Measurements from ENCODE around the gene PNMT.

PNMT gene

DNA sequence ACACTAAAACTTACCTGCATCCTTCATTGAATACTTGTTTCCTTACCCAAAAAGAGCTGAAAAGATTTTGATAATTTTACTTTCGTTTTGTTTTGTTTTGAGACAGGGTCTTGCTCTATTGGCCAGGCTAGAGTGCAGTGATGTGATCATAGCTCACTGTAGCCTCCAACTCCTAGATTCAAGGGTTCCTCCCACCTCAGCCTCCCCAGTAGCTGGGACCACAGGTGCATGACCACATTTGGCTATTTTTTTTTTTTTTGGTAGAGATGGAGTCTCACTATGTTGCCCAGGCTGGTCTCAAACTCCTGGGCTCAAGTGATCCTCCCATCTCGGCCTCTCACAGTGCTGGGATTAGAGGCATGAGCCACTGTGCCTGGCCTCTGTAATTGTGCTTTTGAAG is 13.1 kb upstream of the PNMT start:
- no peak for DNase-seq

DNA sequence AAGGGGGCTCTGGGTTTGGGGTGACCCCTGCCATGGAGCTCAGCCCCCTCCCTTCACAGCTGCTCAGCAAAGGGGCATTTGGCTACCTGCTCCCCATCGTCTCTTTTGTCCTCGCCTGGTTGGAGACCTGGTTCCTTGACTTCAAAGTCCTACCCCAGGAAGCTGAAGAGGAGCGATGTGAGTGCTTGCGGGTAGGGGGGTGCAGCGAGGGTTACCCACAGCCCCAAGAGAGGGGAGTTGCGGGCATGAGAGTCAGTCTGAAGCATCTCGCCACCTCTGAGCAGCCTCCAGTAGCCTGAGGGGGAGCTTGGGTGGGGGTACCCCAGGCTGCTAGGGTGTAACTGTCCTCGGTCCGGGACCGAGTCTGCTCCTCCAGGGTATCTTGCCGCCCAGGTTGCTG is 9.9 kb upstream of the PNMT start:
- no peak for DNase-seq

DNA sequence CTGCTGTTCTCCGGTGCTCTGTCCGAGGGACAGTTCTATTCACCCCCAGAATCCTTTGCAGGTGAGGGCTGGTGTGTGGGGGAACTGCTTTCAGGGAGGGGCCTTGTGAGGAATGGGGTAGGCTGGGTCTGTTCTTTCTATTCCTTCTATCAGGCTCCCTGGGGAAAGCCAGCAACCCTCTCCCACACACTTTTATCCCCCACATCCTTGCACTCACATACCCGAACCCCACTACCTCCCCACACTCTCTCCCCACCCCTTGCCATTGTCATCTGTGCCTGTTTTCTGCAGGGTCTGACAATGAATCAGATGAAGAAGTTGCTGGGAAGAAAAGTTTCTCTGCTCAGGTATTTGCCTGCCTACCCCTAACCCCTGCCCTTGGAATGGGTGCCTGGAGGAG is 9.5 kb upstream of the PNMT start:
- DNase-seq, result no peak

DNA sequence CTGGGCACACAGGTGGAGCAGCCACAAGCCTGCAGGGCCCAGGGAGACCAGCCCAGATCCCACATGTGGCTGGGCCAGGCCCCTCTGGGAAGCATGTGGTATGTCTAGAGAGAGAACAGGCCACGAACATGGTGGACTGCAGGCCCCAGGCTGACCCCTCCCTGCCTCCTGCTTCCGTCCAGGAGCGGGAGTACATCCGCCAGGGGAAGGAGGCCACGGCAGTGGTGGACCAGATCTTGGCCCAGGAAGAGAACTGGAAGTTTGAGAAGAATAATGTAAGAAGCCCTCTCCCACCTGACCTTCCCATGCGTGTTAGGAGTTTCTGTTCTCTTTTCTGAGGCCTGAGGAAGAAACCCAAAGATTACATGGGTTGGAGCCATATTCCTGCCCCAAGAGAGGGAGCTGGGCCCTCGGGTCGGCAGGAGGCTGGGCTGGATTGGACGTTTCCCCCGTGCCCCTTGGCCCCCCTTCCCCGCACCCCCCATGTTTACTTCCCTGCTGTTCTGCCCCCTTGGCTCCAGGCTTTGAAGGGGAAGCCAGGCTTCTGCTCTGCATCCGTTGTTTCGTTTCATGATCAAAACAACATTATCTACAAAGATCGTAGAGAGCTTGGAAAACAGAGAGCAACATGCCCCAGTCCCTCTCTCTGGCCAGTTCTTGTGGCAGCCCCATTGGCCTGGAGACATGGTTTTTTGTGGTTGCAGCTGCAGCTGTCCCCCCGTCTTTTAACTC is 8.8 kb upstream of the PNMT start:
- no peak for DNase-seq

DNA sequence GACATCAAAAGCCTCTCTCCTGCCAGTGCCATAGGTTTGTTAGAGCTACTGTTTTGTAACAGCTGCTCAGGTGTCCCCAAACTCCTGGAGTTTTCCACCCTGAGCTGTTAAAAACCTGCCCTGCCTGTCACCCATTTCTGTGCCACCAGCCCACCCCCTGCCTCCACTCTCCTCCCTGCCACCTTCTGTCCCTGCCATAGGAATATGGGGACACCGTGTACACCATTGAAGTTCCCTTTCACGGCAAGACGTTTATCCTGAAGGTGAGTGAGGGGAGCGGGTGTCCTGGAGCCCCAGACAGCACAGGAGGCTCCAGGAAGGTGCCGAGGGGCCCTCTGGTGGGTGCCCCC is 8.3 kb upstream of the PNMT start:
- DNase-seq, result no peak

DNA sequence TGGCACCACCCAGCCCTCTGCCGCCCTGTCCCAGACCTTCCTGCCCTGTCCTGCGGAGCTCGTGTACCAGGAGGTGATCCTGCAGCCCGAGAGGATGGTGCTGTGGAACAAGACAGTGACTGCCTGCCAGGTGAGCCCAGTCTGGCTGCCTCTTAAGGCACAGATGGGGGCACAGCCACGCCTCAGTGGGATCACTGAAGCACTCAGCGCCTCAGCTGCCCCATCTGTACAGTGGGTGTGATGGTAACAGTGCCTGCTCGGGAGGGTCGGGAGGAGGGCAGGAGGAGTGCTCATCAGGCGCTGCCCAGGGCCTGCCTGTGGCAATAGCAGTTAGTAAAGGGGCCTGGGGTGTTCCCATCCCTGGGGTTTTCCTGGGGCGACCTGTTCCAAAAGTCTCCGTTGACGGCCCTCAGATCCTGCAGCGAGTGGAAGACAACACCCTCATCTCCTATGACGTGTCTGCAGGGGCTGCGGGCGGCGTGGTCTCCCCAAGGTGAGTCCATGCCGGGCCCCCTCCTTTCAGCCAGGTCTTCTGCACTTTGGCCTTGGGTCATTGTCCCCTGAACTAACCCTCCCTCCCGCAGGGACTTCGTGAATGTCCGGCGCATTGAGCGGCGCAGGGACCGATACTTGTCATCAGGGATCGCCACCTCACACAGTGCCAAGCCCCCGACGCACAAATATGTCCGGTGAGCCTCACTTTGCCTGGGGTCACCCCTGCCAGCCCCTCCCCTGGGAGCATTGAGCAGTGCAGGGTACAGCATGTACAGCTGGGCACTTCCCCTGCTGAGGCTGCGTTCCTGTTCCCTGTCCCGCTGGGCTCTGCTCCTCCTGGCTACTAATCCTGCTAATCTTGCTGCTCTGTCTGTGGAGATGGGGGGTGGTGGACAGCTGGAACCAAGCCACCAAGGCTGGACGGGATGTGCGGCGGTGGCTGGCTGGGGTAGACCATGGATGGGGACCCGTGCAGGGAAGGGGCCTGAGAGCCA is 7.6 kb upstream of the PNMT start:
- DNase-seq, result no peak

DNA sequence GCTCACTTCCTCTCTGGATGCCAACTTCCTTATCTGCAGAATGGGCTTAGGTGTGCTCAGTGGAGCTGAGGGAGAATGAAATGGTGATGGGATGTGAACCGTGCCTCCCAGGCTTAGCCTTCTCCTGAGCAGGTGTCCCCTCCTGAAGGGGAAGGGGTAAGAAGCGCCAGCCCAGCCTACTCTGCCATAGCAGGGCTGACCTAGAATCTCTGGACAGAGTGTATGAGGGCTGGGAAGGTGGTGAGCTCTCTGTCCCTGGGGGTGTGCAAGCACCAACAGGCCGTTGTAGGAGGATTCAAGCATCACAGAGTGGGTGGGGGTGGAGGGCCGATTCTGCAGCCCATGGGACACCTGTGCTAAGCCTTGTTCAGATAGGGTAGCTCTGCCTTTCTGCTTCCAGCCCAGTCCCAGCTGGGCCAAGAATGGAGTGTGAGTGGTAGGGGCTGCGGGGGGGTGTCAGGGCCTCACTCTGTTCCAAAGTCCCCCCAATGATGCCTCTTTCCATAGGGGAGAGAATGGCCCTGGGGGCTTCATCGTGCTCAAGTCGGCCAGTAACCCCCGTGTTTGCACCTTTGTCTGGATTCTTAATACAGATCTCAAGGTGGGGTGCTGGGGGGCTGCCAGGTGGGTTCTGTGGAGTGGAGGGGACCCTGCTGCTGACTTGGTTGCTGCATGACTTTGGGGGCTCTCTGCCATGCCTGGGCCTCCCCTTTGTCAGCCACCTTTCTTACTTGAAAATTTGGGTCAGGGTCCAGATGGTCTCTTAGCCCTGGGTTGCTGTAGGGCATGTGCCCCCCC is 6.3 kb upstream of the PNMT start:
- no peak for DNase-seq

DNA sequence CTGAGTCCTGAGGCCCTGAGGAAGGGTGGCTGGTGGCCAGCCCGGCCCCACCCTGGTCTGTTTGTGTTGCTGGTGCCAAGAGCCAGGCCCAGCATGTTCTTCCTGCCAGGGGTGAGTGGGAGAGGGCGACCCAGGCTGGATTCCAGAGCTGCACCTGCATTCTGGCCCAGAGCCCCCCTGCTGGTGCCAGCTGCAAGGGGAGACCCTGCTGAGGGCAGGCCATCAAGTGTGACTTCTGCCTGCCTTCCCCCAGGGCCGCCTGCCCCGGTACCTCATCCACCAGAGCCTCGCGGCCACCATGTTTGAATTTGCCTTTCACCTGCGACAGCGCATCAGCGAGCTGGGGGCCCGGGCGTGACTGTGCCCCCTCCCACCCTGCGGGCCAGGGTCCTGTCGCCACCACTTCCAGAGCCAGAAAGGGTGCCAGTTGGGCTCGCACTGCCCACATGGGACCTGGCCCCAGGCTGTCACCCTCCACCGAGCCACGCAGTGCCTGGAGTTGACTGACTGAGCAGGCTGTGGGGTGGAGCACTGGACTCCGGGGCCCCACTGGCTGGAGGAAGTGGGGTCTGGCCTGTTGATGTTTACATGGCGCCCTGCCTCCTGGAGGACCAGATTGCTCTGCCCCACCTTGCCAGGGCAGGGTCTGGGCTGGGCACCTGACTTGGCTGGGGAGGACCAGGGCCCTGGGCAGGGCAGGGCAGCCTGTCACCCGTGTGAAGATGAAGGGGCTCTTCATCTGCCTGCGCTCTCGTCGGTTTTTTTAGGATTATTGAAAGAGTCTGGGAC is 5.5 kb upstream of the PNMT start:
- DNase-seq, result no peak

DNA sequence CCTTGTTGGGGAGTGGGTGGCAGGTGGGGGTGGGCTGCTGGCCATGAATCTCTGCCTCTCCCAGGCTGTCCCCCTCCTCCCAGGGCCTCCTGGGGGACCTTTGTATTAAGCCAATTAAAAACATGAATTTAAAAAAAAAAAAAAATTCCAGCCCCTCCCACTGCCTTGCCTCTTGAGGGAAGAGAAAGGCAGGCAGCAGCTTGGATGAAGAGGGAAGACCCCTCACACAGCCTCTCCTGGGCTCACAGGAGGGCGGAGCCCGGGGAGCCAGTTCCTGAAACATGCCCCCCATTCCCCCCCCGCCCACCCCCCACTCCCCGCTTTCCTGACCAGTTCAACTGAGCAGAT is 4.9 kb upstream of the PNMT start:
- DNase-seq, result no peak

DNA sequence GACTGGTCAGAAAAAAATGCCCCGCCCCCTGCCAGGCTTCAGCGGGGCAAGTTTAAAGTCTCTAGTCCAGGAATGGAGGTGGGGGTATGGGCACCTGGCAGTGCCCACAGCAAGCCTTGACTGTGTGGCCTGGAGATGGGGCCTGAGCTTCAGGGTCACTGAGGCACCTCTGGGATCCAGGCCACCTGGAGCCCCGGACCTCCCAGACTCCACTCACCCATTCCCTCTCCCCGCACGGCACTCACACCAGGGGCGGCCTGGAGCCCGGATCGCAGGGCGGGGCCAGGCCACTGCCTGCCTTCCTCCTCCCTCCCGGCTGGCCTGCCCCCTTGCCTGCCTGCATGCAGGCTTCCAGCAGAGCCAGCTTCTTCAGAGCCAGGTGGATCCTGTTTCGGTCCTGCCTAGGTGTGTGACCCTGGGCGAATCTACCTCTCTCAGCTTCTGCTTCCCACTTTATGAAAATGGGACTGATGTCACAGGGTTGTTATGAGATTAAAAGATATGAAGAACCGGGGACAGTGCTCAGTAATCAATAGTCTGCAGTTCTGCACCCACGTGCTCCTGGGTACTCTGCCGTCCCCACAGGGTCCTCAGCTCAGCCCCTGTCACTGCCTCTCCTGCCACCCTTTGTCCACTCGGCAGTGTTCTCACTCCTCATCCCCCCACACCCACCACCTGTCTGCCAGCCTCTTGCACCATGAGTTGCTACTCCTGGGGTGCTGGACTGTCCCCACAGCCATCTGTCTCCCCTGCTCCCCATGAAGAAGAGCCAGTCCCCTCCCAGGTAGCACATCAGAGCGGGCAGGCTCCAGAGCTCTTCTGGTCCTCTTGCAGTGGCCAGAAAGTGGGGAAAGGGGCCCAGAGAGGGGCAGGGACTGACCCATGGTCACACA is 4.3 kb upstream of the PNMT start:
- no peak for DNase-seq

DNA sequence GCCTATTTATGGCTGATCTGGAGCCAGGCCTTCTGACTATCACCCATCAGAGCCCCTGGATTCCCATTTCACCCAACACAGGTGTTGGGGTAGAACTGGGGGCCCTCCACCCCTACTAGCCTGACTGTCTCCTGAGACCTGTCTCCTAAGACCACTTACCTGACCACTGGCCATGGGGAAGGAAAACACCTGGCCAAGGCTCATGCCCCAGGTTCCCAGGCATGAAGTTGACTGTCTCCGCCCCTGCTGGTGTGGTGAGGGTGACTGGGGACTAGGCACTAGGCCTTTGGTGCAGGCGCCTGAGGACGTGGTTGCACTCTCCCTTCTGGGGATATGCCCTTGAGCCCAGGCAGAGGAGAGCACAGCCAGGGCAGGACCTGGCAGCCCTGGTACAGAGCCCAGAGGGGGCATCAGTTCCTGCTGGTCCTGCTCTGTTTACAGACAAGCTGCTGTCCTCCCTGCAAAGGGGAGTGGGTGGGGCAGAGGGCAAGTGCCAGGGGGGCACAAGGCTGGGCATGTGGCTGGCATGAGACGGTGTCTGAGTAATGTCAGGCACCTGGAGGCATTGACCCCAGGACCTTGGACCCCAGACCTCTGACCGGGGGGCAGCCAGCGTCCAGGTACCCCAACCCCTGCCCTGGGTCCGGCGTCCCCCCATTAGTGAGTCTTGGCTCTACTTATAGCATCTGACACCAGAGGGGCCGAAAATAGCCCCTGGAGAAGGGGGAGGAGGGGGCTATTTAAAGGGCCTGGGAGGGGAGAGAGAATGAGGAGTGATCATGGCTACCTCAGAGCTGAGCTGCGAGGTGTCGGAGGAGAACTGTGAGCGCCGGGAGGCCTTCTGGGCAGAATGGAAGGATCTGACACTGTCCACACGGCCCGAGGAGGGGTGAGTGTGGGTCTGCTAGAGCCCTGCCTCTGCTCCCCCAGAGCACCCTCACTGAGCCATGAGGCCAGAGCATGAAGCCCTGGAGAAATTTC is 3.4 kb upstream of the PNMT start, which contains the start of gene TCAP:
Gene TCAP, plus strand, starts transcription at position 769 of the 981 bp plus-strand sequence. Its CDS starts 11 bp downstream, at position 780.
- no peak for DNase-seq

DNA sequence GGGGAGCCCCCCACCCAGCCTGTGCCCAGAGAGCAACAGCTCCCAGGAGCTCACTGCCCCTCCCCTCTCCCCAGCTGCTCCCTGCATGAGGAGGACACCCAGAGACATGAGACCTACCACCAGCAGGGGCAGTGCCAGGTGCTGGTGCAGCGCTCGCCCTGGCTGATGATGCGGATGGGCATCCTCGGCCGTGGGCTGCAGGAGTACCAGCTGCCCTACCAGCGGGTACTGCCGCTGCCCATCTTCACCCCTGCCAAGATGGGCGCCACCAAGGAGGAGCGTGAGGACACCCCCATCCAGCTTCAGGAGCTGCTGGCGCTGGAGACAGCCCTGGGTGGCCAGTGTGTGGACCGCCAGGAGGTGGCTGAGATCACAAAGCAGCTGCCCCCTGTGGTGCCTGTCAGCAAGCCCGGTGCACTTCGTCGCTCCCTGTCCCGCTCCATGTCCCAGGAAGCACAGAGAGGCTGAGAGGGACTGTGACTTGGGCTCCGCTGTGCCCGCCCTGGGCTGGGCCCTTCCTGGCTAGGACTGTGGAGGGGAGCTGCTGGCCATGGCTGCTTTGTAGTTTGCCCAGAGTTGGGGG is 2.5 kb upstream of the PNMT start:
- DNase-seq, result no peak

DNA sequence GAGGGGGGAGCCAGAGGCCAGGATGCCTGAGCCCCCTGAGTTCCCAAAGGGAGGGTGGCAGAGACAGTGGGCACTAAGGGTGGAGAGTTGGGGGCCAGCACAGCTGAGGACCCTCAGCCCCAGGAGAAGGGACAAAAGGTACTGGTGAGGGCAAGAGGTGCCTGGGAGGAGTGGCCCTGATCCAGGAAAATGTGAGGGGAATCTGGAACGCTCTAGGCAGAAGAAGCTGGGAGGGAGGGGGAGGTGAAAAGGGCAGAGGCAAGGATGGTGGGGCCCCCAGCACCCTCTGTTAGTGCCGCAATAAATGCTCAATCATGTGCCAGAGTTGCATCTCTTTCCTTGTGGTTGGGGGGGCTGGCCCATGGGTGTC is 2.0 kb upstream of the PNMT start:
- DNase-seq, result no peak

DNA sequence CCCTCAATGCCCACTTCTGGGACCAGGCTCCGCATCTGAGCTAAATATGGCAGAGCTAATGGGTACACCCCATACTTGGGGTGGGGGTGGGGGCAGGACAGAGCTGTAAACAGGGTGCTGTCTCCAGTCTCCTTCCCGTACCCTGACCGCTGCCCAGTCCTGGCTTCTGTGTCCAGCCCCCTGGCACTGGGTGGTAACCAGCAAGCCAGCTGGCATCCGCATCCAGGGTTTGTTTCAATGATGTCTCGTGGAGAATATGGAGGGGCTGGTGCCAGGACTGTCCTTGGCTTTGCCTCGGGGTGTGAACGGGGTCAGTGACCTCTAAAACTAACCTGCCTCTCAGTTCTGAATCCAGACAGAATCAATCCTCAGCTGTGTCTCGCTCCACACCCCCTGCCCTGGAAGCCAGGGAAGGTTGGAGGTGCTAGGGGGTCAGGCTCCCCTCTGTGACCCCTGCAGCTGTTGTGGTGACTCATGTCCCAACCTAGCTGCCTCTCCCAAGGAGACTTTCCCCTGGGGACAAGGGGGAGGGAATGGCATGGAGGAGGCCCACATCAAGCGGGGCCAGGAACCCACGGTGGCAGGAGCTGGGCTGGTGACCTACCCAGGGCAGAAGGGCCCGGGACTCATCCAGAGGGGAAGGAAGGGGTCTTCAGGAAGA is 1.5 kb upstream of the PNMT start:
- no peak for DNase-seq

DNA sequence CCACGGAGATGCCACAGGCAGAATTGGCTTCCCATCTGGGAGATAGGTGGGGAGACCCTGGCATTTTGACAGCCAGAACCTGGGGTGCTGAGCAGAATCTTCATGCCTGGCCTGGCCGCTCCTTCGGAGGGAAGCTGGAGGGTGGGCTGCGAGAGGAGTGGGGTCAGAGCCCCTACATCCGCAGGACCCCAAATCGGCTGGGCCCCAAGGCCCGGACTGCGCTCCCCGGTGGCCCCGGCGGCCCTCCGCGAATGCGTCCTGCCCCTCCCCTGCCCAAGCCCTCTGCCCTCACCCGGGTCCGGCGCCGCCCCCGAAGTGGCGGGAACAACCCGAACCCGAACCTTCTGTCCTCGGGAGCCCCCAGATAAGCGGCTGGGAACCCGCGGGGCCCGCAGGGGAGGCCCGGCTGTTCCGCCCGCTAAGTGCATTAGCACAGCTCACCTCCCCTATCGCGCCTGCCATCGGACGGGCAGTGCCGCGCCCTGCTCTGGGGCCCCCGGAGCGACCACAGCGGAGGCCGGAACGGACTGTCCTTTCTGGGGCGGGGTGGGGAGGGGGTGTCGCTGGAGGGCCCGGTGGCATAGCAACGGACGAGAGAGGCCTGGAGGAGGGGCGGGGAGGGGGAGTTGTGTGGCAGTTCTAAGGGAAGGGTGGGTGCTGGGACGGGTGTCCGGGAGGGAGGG is 850 bp upstream of the PNMT start:
- DNase-seq, result no peak

DNA sequence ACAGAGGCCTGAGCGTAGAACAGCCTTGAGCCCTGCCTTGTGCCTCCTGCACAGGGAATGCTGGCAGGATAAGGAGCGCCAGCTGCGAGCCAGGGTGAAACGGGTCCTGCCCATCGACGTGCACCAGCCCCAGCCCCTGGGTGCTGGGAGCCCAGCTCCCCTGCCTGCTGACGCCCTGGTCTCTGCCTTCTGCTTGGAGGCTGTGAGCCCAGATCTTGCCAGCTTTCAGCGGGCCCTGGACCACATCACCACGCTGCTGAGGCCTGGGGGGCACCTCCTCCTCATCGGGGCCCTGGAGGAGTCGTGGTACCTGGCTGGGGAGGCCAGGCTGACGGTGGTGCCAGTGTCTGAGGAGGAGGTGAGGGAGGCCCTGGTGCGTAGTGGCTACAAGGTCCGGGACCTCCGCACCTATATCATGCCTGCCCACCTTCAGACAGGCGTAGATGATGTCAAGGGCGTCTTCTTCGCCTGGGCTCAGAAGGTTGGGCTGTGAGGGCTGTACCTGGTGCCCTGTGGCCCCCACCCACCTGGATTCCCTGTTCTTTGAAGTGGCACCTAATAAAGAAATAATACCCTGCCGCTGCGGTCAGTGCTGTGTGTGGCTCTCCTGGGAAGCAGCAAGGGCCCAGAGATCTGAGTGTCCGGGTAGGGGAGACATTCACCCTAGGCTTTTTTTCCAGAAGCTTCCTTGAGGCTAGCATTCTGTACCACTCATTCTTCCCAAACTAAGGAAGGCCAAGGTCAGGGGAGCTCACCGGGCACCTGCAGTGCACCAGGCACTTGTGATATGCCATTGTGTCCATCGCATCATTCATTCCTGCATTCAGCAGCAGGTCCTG is 1.9 kb downstream of the PNMT start:
- no peak for DNase-seq

DNA sequence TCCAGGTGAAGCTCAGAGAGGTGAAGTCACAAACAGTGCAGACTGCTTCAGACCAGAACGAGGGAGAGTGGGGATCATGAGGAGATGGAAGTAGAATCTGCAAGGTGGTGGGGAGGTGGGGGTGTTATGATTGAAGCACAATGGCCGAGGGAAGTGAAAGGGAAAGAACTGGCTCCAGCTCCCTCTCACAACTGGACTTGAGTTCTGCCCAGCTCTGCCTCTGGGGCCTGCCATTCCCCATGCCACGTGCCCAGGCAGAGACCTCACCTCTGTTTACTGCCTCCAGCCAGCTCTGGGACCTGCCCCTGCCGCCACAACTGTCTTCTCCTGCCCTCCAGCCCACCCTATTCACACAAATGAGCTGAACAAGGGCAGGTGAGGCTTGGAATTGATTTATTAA is 2.5 kb downstream of the PNMT start:
- no peak for DNase-seq
